DOHH2 (cell line): ENCODE results near the gene BEND3.

Source experiments
- H3F3A ChIP-seq: fragments of 200-600 bp; sonication (generic), shearing (Covaris generic); 2 replicates; pipeline ENCODE4 v1.6.0; 2016; ENCODE audit warnings: antibody characterized with exemption, mild to moderate bottlenecking; ENCODE audit not compliant: control insufficient read depth, insufficient read depth
- H3K27ac ChIP-seq: fragments of 200-600 bp; sonication (generic); 2 replicates; pipeline ENCODE4 v1.5.1; 2014; ENCODE audit warnings: low read depth, mild to moderate bottlenecking, low read length, moderate library complexity
- H3K27me3 ChIP-seq: fragments of 200-600 bp; sonication (generic); 2 replicates; pipeline ENCODE4 v1.6.1; 2014; ENCODE audit warnings: mild to moderate bottlenecking, low read length, mixed read lengths; ENCODE audit not compliant: control insufficient read depth
- H3K36me3 ChIP-seq: fragments of 200-600 bp; sonication (generic); 2 replicates; pipeline ENCODE4 v1.6.1; 2014; ENCODE audit warnings: mild to moderate bottlenecking, low read length, moderate library complexity, mixed read lengths; ENCODE audit not compliant: control insufficient read depth
- H3K4me1 ChIP-seq: fragments of 200-600 bp; sonication (generic); 2 replicates; pipeline ENCODE4 v1.6.1; 2014; ENCODE audit warnings: mild to moderate bottlenecking, low read length, mixed read lengths; ENCODE audit not compliant: control insufficient read depth
- H3K4me2 ChIP-seq: fragments of 200-600 bp; sonication (generic); 2 replicates; pipeline ENCODE4 v1.6.0; 2014; ENCODE audit warnings: mild to moderate bottlenecking, low read length, moderate library complexity
- H3K4me3 ChIP-seq: fragments of 200-600 bp; sonication (generic); 2 replicates; pipeline ENCODE4 v1.5.1; 2014; ENCODE audit warnings: mild to moderate bottlenecking, low read length, mixed read lengths
- H3K79me2 ChIP-seq: fragments of 200-600 bp; sonication (generic); 2 replicates; pipeline ENCODE4 v1.6.1; 2014; ENCODE audit warnings: mild to moderate bottlenecking, low read length, mixed read lengths; ENCODE audit not compliant: control insufficient read depth
- H3K9me2 ChIP-seq: fragments of 200-600 bp; sonication (generic); replicated peaks from 2 replicates; pipeline ENCODE4 v1.6.1; 2014; ENCODE audit warnings: mild to moderate bottlenecking, low read length, mixed read lengths; ENCODE audit not compliant: control insufficient read depth
- H3K9me3 ChIP-seq: fragments of 200-600 bp; sonication (generic); 2 replicates; pipeline ENCODE4 v1.6.1; 2014; ENCODE audit warnings: antibody characterized with exemption, low read length, mixed read lengths; ENCODE audit not compliant: control insufficient read depth, insufficient read depth
- H4K20me1 ChIP-seq: fragments of 200-600 bp; sonication (generic); 2 replicates; pipeline ENCODE4 v1.6.0; 2014; ENCODE audit warnings: low read depth, mild to moderate bottlenecking, antibody characterized with exemption, low read length, moderate library complexity; ENCODE audit not compliant: control insufficient read depth, insufficient read depth
- EZH2phosphoT487 ChIP-seq: fragments of 200-600 bp; sonication (generic); IDR thresholded peaks from 2 replicates; pipeline ENCODE4 v1.6.1; 2017; ENCODE audit warnings: borderline replicate concordance, mild to moderate bottlenecking, antibody characterized with exemption, low read length, moderate library complexity, mixed read lengths
- TF ChIP-seq, protein P1 (sequence below): fragments of 200-600 bp; sonication (generic); IDR thresholded peaks from one replicate; pipeline ENCODE4 v1.5.1; 2014; ENCODE audit warnings: antibody characterized with exemption, mild to moderate bottlenecking, low read depth, low read length; ENCODE audit not compliant: poor library complexity, severe bottlenecking

Gene BEND3

DNA sequence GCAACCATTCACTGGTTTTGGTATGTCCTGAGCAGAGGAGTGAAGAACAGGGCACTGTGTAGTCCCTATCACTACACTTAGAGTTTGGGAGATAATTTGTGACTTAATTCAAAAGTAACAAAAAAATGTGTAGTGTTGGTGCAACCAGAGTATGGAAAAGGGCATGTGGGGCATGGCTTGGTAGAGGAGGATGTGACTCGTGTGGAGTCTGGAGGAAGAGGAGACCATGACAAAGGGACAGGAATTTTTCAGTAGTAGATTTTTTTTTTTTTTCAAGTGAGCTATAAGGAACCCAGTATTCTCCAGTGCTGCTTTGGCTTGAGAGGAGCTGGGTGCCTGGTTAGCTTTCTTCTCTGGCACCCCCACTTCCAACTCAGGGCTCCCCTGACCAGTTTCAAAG is 82.2 kb downstream of the BEND3 start:
- no peak overlapping the region for H3K4me2 ChIP-seq

DNA sequence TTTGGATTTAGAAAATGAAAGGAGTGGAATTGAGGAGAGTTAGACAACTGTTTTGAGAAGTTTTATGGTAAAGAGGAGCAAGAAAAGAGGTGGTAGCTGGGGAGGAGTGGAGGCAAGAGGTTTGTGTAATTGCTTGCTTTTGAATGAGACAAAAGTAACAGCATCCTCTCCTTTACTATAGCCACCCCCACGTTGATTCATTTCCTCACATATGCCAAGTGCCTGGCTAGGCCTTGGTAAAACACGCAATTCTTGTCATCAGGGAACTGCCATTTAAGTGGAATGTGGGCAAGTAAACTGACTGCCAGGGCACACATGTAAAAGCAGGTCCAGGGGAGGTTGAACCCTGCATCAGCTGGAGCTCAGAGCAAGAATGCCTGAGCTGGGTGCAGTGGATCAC is 83.3 kb downstream of the BEND3 start:
- no peak overlapping the region for H3K4me2 ChIP-seq
- H3F3A ChIP-seq: no peaks in the 10 kb centered on the region
- H3K27ac ChIP-seq: no peak overlapping the region
- TF ChIP-seq EZH2phosphoT487: no peak
- TF ChIP-seq, protein P1, sequence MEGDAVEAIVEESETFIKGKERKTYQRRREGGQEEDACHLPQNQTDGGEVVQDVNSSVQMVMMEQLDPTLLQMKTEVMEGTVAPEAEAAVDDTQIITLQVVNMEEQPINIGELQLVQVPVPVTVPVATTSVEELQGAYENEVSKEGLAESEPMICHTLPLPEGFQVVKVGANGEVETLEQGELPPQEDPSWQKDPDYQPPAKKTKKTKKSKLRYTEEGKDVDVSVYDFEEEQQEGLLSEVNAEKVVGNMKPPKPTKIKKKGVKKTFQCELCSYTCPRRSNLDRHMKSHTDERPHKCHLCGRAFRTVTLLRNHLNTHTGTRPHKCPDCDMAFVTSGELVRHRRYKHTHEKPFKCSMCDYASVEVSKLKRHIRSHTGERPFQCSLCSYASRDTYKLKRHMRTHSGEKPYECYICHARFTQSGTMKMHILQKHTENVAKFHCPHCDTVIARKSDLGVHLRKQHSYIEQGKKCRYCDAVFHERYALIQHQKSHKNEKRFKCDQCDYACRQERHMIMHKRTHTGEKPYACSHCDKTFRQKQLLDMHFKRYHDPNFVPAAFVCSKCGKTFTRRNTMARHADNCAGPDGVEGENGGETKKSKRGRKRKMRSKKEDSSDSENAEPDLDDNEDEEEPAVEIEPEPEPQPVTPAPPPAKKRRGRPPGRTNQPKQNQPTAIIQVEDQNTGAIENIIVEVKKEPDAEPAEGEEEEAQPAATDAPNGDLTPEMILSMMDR: no peak
- no peaks in the 10 kb centered on the region for H3K9me3 ChIP-seq
- H3K79me2 ChIP-seq: peaks cover 35% of the 10 kb centered on the region
- H3K27me3 ChIP-seq: no peaks in the 10 kb centered on the region
- no peak overlapping the region for H3K4me3 ChIP-seq
- peaks cover 14% of the 10 kb centered on the region for H3K36me3 ChIP-seq
- no peaks in the 10 kb centered on the region for H3K9me2 ChIP-seq
- no peaks in the 10 kb centered on the region for H4K20me1 ChIP-seq
- H3K4me1 ChIP-seq: peaks cover 8% of the 10 kb centered on the region; the same call in 1 of the 2 replicates

More for the DNA sequence above, 82.2 kb downstream of the BEND3 start:
- peaks cover 8% of the 10 kb centered on the region; the same call in 1 of the 2 replicates for H3K4me1 ChIP-seq
- H3F3A ChIP-seq: no peaks in the 10 kb centered on the region
- no peaks in the 10 kb centered on the region for H3K9me3 ChIP-seq
- no peaks in the 10 kb centered on the region for H3K27me3 ChIP-seq
- TF ChIP-seq EZH2phosphoT487: no peak
- H3K79me2 ChIP-seq: peaks cover 35% of the 10 kb centered on the region
- no peak overlapping the region for H3K4me3 ChIP-seq
- H3K27ac ChIP-seq: no peak overlapping the region
- H3K9me2 ChIP-seq: no peaks in the 10 kb centered on the region
- peaks cover 14% of the 10 kb centered on the region for H3K36me3 ChIP-seq
- no peaks in the 10 kb centered on the region for H4K20me1 ChIP-seq

DNA sequence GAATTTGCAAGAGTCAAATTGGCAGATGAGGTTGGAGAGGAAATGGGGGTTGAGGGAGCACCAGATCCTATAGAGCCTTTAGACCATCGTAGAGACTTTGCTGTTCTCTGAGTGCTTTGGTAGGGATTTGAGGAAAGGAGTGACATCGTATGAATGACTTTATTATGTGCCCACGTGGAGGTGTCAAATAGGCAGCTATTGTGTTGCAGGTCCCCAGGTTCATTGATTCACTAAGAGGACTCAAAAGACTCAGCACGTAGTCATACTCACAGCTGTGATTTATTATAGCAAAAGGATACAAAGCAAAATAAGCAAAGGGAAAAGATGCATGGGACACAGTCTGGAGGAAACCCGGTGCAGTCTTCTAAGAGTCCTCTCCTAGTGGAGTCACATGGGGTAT is 85.2 kb downstream of the BEND3 start:
- Histone ChIP-seq H3K36me3 (peaks cover 14% of the 10 kb centered on the region), H3K27ac (no peak overlapping the region), H3F3A (no peaks in the 10 kb centered on the region), H3K9me3 (no peaks in the 10 kb centered on the region), H3K4me2 (peak overlapping the region; percentile 16; the same call in 1 of the 2 replicates), H4K20me1 (no peaks in the 10 kb centered on the region), H3K9me2 (no peaks in the 10 kb centered on the region), H3K27me3 (no peaks in the 10 kb centered on the region), H3K4me3 (no peak overlapping the region), H3K4me1 (peaks cover 8% of the 10 kb centered on the region; the same call in 1 of the 2 replicates), H3K79me2 (peaks cover 35% of the 10 kb centered on the region)
- TF ChIP-seq, protein P1: no peak
- TF ChIP-seq EZH2phosphoT487: no peak

DNA sequence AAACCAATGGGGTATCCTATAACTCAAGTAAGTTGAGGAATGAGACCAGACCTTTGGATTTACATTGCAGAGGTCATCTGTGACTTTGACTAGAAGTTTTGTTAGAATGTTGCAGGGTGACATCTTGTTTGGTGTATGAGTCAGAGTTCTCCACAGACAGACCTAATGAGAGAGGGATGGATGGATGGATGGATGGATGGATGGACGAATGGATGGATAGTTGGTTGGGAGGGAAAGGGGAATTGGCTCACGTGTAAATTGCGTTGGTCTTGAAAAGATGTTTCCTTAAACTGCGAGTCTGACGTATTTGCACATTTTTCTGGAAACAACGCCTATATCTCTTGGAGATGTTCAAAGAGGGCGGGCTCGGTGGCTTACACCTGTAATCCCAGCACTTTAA is 88.3 kb downstream of the BEND3 start:
- Histone ChIP-seq H3K4me3 (no peak overlapping the region), H4K20me1 (no peaks in the 10 kb centered on the region), H3K9me3 (no peaks in the 10 kb centered on the region), H3K36me3 (peaks cover 10% of the 10 kb centered on the region), H3K27me3 (no peaks in the 10 kb centered on the region), H3K79me2 (peaks cover 26% of the 10 kb centered on the region), H3F3A (no peaks in the 10 kb centered on the region), H3K4me2 (no peak overlapping the region), H3K4me1 (peaks cover 8% of the 10 kb centered on the region; the same call in 1 of the 2 replicates), H3K27ac (no peak overlapping the region), H3K9me2 (no peaks in the 10 kb centered on the region)
- TF ChIP-seq, protein P1: no peak
- TF ChIP-seq EZH2phosphoT487: no peak
